Measurements from ENCODE around the gene HSPA12A. TPM values are rescaled to one million over a fixed set of nuclear protein-coding genes. Genes with fewer than 3 reads are reported as not detected.

HSPA12A gene
- total RNA-seq, 1 experiment from 2014 or later, result 3.1 TPM

DNA sequence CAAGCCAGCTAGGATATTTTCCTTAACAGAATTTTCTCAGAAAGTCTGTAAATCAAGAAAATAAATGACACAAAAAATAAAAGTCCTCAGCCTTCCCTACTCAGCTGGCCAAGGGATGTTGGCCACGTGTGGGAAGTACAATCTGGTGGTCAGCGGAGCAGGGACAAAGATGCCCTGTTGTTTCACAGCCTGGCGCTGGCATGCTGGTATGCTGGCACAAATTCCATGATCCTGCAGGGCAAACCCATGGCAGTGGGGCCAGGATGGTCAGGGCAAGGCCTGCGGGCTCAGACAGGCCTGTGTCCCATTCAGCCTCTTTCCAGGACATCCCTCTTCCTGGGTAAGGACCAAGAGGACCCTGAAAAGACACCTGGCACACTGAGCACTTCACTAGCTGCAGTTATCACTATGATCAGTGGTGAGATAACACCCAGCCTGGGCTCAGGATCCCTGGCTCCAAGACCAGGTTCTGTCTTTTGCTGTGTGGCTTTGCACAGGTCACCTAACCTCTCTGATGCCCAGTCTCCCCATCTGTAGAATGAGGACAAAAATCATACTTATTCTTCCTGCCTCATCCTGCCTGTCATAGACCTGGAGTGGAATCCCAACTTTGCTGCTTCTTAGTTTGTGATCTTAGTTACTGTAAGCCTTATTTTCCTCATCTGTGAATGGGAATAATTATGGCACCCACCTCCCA, 10.8 kb upstream of the HSPA12A start:
- no peaks in the 10 kb centered on the region for H3K36me3 ChIP-seq (ENCODE audit: low read depth, low read length)
- H2AFZ ChIP-seq (ENCODE audit: low read length), result no peak overlapping the region
- ChIA-PET POLR2A (ENCODE audit: unreplicated experiment) (no interaction called here), CTCF (no interaction called here)
- H3K9me3 ChIP-seq (ENCODE audit: low read length), result no peaks in the 10 kb centered on the region
- no peak overlapping the region for H3K27ac ChIP-seq (ENCODE audit: low read length)
- intact Hi-C loops (cut with micrococcal nuclease), result no loop called here
- no peak for TF ChIP-seq CTCF (conservative IDR thresholded peaks at IDR 0.05; ENCODE audit: low read depth, low read length)
- TF ChIP-seq EZH2phosphoT487 (IDR thresholded peaks at IDR 0.05; ENCODE audit: borderline replicate concordance, low read length), result no peak
- no peak for TF ChIP-seq EZH2 (IDR thresholded peaks at IDR 0.05; ENCODE audit: low read length, unreplicated experiment)
- H3K9me2 ChIP-seq (replicated peaks; ENCODE audit: low read length), result no peaks in the 10 kb centered on the region
- no peak for DNase-seq
- H3K4me3 ChIP-seq (ENCODE audit: low read length), result no peak overlapping the region
- H3K27me3 ChIP-seq (ENCODE audit: low read length), result no peaks in the 10 kb centered on the region
- H4K20me1 ChIP-seq (ENCODE audit: low read length), result no peaks in the 10 kb centered on the region
- no peaks in the 10 kb centered on the region for H3F3A ChIP-seq (ENCODE audit: low read length, unreplicated experiment)
- no peaks in the 10 kb centered on the region for H3K79me2 ChIP-seq (ENCODE audit: low read length)
- no peak overlapping the region for H3K4me2 ChIP-seq (ENCODE audit: low read length)
- no peak overlapping the region for H3K9ac ChIP-seq (ENCODE audit: low read length)
- BruUV-seq (replicated peaks), result no TSS peak
- peaks cover 7% of the 10 kb centered on the region for H3K4me1 ChIP-seq (ENCODE audit: insufficient read depth, low read length)
- no peak for ATAC-seq

GRCh38 chr10:116752563-116752962, 10.2 kb upstream of the HSPA12A start:
- DNase-seq, result peak; percentile 28
- Histone ChIP-seq H3K36me3 (ENCODE audit: low read depth, low read length) (no peaks in the 10 kb centered on the region), H3K79me2 (ENCODE audit: low read length) (no peaks in the 10 kb centered on the region), H2AFZ (ENCODE audit: low read length) (no peak overlapping the region), H3K9me2 (replicated peaks; ENCODE audit: low read length) (no peaks in the 10 kb centered on the region), H4K20me1 (ENCODE audit: low read length) (no peaks in the 10 kb centered on the region), H3K9ac (ENCODE audit: low read length) (no peak overlapping the region), H3K4me3 (ENCODE audit: low read length) (no peak overlapping the region), H3K4me2 (ENCODE audit: low read length) (no peak overlapping the region), H3K9me3 (ENCODE audit: low read length) (no peaks in the 10 kb centered on the region), H3F3A (ENCODE audit: low read length, unreplicated experiment) (no peaks in the 10 kb centered on the region), H3K4me1 (ENCODE audit: insufficient read depth, low read length) (peaks cover 7% of the 10 kb centered on the region), H3K27ac (ENCODE audit: low read length) (no peak overlapping the region), H3K27me3 (ENCODE audit: low read length) (no peaks in the 10 kb centered on the region)
- intact Hi-C loops (cut with micrococcal nuclease), result no loop called here
- CTCF ChIA-PET, result no interaction called here
- ATAC-seq, result no peak
- BruUV-seq (replicated peaks), result no TSS peak
- POLR2A ChIA-PET (ENCODE audit: unreplicated experiment), result no interaction called here
- no peak for TF ChIP-seq EZH2phosphoT487 (IDR thresholded peaks at IDR 0.05; ENCODE audit: borderline replicate concordance, low read length)
- TF ChIP-seq CTCF (conservative IDR thresholded peaks at IDR 0.05; ENCODE audit: low read depth, low read length), result no peak
- TF ChIP-seq EZH2 (IDR thresholded peaks at IDR 0.05; ENCODE audit: low read length, unreplicated experiment), result no peak

DNA sequence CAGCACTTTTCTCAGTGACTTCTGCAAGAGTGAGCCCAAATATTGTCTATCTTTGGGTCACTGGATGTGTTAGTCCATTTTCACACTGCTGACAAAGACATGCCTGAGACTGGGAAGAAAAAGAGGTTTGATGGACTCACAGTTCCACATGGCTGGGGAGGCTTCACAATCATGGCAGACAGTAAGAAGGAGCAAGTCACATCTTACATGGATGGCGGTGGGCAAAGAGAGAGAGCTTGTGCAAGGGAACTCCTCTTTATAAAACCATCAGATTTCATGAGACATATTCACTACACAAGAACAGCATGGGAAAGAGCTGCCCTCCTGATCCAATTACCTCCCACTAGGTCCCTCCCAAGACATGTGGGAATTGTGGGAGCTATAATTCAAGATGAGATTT, 6.1 kb upstream of the HSPA12A start:
- Histone ChIP-seq H3K9me2 (replicated peaks; ENCODE audit: low read length) (no peaks in the 10 kb centered on the region), H3K27me3 (ENCODE audit: low read length) (no peaks in the 10 kb centered on the region), H3K79me2 (ENCODE audit: low read length) (no peaks in the 10 kb centered on the region), H4K20me1 (ENCODE audit: low read length) (no peaks in the 10 kb centered on the region), H3K4me1 (ENCODE audit: insufficient read depth, low read length) (peaks cover 7% of the 10 kb centered on the region), H3K27ac (ENCODE audit: low read length) (no peak overlapping the region), H3K36me3 (ENCODE audit: low read depth, low read length) (no peaks in the 10 kb centered on the region), H2AFZ (ENCODE audit: low read length) (no peak overlapping the region), H3F3A (ENCODE audit: low read length, unreplicated experiment) (no peaks in the 10 kb centered on the region), H3K4me2 (ENCODE audit: low read length) (no peak overlapping the region), H3K9me3 (ENCODE audit: low read length) (no peaks in the 10 kb centered on the region), H3K4me3 (ENCODE audit: low read length) (no peak overlapping the region), H3K9ac (ENCODE audit: low read length) (no peak overlapping the region)
- ChIA-PET CTCF (no interaction called here), POLR2A (ENCODE audit: unreplicated experiment) (no interaction called here)
- TF ChIP-seq EZH2phosphoT487 (IDR thresholded peaks at IDR 0.05; ENCODE audit: borderline replicate concordance, low read length) (no peak), CTCF (conservative IDR thresholded peaks at IDR 0.05; ENCODE audit: low read depth, low read length) (no peak), EZH2 (IDR thresholded peaks at IDR 0.05; ENCODE audit: low read length, unreplicated experiment) (no peak)
- DNase-seq, result no peak
- ATAC-seq, result no peak
- intact Hi-C loops (cut with micrococcal nuclease), result no loop called here
- BruUV-seq (replicated peaks), result no TSS peak
